ENCODE data around the gene PRKCQ.
"Not testable (repeated sequence)": the region's sequence is repeated elsewhere in the genome, so short reads cannot be mapped to it uniquely, and the experiment has no call there.

PRKCQ gene

DNA sequence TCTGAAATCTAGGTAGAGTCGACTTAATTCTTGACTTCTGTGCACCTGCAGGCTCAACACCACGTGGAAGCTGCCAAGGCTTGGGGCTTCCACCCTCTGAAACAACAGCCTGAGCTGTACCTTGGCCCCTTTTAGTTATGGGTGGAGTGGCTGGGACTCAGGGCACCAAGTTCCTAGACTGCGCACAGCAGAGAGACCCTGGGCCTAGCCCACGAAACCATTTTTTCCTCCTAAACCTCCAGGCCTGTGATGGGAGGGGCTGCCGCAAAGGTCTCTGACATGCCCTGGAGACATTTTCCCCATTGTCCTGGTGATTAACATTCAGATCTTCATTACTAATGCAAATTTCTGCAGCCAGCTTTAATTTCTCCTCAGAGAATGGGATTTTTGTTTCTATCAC lies 199.6 kb downstream of the PRKCQ start:
- H3K27ac Mint-ChIP-seq; H3K27me3 Mint-ChIP-seq; DNase-seq; ATAC-seq (replicated peaks); H3K4me3 Mint-ChIP-seq: not testable (repeated sequence)
- Mint-ChIP-seq H3K9me3 (peaks cover 14 to 17% of the 10 kb centered on the region in 2 donors), H3K36me3 (peaks cover 8 to 23% of the 10 kb centered on the region in 2 donors), H3K4me1 (peaks cover 16 to 20% of the 10 kb centered on the region in 2 donors)

DNA sequence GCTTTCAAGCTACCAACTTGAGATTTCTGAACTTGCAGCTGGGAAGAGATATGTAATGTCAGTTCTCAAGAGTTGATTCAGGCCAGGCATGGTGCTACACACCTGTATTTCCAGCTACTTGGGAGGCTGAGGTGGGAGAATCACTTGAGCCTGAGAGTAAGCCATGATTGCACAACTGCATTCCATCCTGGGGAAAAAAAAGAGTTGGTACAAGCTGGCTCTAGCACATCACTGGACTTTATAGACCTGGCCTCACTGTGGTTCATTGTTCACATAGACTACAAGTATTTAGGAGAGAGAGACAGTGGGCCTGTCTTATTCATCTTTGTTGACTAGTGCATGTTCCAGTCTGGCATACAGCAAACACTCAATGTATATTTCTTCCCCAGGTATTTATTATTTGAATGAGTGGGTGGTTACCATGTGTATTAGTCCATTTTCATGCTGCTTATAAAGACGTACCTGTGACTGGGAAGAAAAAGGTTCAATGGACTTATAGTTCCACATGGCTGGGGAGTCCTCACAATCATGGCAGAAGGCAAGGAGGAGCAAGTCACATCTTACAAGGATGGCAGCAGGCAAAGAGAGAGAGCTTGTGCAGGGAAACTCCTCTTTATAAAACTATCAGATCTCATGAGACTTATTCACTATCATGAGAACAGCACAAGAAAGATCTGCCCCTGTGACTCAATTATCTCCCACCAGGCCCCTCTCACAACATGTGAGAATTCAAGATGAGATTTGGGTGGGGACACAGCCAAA lies 200.9 kb downstream of the PRKCQ start:
- H3K4me3 Mint-ChIP-seq, result no peak overlapping the region
- peaks cover 4 to 9% of the 10 kb centered on the region in 2 donors for H3K27me3 Mint-ChIP-seq
- peaks cover 8 to 23% of the 10 kb centered on the region in 2 donors for H3K36me3 Mint-ChIP-seq
- DNase-seq, result no peak
- H3K4me1 Mint-ChIP-seq, result peaks cover 16 to 20% of the 10 kb centered on the region in 2 donors
- ATAC-seq (replicated peaks), result no peak
- no peak overlapping the region for H3K27ac Mint-ChIP-seq
- peaks cover 14 to 17% of the 10 kb centered on the region in 2 donors for H3K9me3 Mint-ChIP-seq

Data from stimulated activated naive B cell treated with anti-CD40 and anti-IgM and Interleukin-4, amounts not matched to agents 10 μg/mL and 1 μg/mL and 100 μg/mL, for 72 hours (primary cell).